CD14-positive monocyte (primary cell): Measurements from ENCODE around the gene MCF2L. TPM values are rescaled to one million over a fixed set of nuclear protein-coding genes. Genes with fewer than 3 reads are reported as not detected.

Experiments
- DNase-seq, 3 donors: peaks; one replicate each; pipeline ENCODE4 v3.0.0-alpha.2; 2011 to 2022
- H2AFZ ChIP-seq: 2 replicates; pipeline ENCODE4 v1.6.0; 2012; ENCODE audit warnings: mild to moderate bottlenecking, low read depth, low read length, inconsistent platforms; ENCODE audit not compliant: insufficient read depth, poor library complexity, severe bottlenecking
- H3K27ac ChIP-seq, 2 donors: 1 replicate in 1 of 2; 2 replicates in 1 of 2; pipeline ENCODE4 v1.5.1; 2012 to 2013; ENCODE audit warnings: low read length in 2 of 2, control low read depth in 1 of 2, inconsistent platforms in 1 of 2, low read depth in 1 of 2, mild to moderate bottlenecking in 1 of 2
- H3K27me3 ChIP-seq, 2 donors: one replicate each; pipeline versions ENCODE4 v1.6.0 to v1.6.1; 2011 to 2013; ENCODE audit warnings: low read length in 2 of 2; ENCODE audit not compliant: control insufficient read depth in 2 of 2, insufficient read depth in 2 of 2
- H3K36me3 ChIP-seq, 2 donors: replicated peaks in 1 of 2; 1 replicate in 1 of 2; 2 replicates in 1 of 2; pipeline versions ENCODE4 v1.5.1 to v1.6.1; 2012 to 2013; ENCODE audit warnings: low read length in 2 of 2, control low read depth in 1 of 2, inconsistent platforms in 1 of 2, mild to moderate bottlenecking in 1 of 2; ENCODE audit not compliant: insufficient read depth in 2 of 2, control insufficient read depth in 1 of 2
- H3K4me1 ChIP-seq, 2 donors: 1 replicate in 1 of 2; 2 replicates in 1 of 2; pipeline versions ENCODE4 v1.5.1 to v1.6.1; 2012 to 2013; ENCODE audit warnings: low read length in 2 of 2, control low read depth in 1 of 2, inconsistent platforms in 1 of 2, mild to moderate bottlenecking in 1 of 2, moderate library complexity in 1 of 2; ENCODE audit not compliant: insufficient read depth in 2 of 2, control insufficient read depth in 1 of 2
- H3K4me2 ChIP-seq: replicated peaks from 2 replicates; pipeline ENCODE3; 2012; ENCODE audit warnings: low read length, moderate library complexity, mild to moderate bottlenecking; ENCODE audit not compliant: poor library complexity, severe bottlenecking; ENCODE audit errors: extremely low read depth
- H3K4me3 ChIP-seq, 3 experiments: fragments of 200-600 bp in 1 of 3; sonication (generic) in 1 of 3; replicated peaks in 1 of 3; 1 replicate in 2 of 3; 2 replicates in 1 of 3; pipeline ENCODE4 v1.5.1; 2011 to 2013; ENCODE audit warnings: low read length in 3 of 3, mild to moderate bottlenecking in 3 of 3, control low read depth in 2 of 3, low read depth in 2 of 3, inconsistent platforms in 1 of 3, moderate library complexity in 1 of 3
- H3K79me2 ChIP-seq: 2 replicates; pipeline ENCODE4 v1.6.0; 2012; ENCODE audit warnings: mild to moderate bottlenecking, control low read depth, inconsistent platforms, low read length, moderate library complexity; ENCODE audit not compliant: insufficient read depth
- H3K9ac ChIP-seq: 2 replicates; pipeline ENCODE4 v1.6.0; 2017; ENCODE audit warnings: low read length, mild to moderate bottlenecking; ENCODE audit not compliant: insufficient read depth, poor library complexity, severe bottlenecking
- H3K9me3 ChIP-seq, 2 donors: replicated peaks in 1 of 2; 1 replicate in 1 of 2; 2 replicates in 1 of 2; pipeline versions ENCODE4 v1.5.1 to v1.6.1; 2012 to 2013; ENCODE audit warnings: low read length in 2 of 2, control low read depth in 1 of 2; ENCODE audit not compliant: control insufficient read depth in 1 of 2, insufficient read depth in 1 of 2
- H4K20me1 ChIP-seq: 2 replicates; pipeline ENCODE4 v1.6.0; 2012; ENCODE audit warnings: mild to moderate bottlenecking, low read length, control low read depth, moderate library complexity; ENCODE audit not compliant: insufficient read depth
- H3K27ac Mint-ChIP-seq, 7 donors: one replicate each; pipeline ENCODE4 v1.8.0; 2020; ENCODE audit warnings: mild to moderate bottlenecking in 7 of 7, mixed read lengths in 7 of 7, moderate library complexity in 6 of 7, inconsistent platforms in 2 of 7
- H3K27me3 Mint-ChIP-seq, 3 donors: one replicate each; pipeline ENCODE4 v1.8.0; 2021 to 2022; ENCODE audit warnings: low read depth in 3 of 3, mild to moderate bottlenecking in 3 of 3, mixed read lengths in 3 of 3, moderate library complexity in 3 of 3, inconsistent platforms in 1 of 3
- H3K36me3 Mint-ChIP-seq, 2 donors: one replicate each; pipeline ENCODE4 v1.8.0; 2020; ENCODE audit warnings: mixed read lengths in 2 of 2, inconsistent platforms in 1 of 2, mild to moderate bottlenecking in 1 of 2
- H3K4me1 Mint-ChIP-seq: one replicate; pipeline ENCODE4 v1.8.0; 2020; ENCODE audit warnings: mild to moderate bottlenecking, mixed read lengths
- H3K4me3 Mint-ChIP-seq, 2 donors: one replicate each; pipeline ENCODE4 v1.8.0; 2020; ENCODE audit warnings: mild to moderate bottlenecking in 2 of 2, mixed read lengths in 2 of 2, moderate library complexity in 1 of 2
- H3K9me3 Mint-ChIP-seq, 7 donors: one replicate each; pipeline ENCODE4 v1.8.0; 2020 to 2022; ENCODE audit warnings: mixed read lengths in 7 of 7, mild to moderate bottlenecking in 6 of 7, moderate library complexity in 6 of 7, inconsistent platforms in 2 of 7
- CTCF ChIP-seq: fragments of 200-600 bp; IDR thresholded peaks from one replicate; pipeline ENCODE4 v1.8.0; 2022; ENCODE audit warnings: antibody characterized with exemption, mild to moderate bottlenecking
- WGBS: methylation state at CpG from one replicate; pipeline ENCODE4 v1.1.5; 2013; ENCODE audit warnings: missing lambda C conversion rate; ENCODE audit not compliant: insufficient coverage; 5-methylcytosine and 5-hydroxymethylcytosine counted together
- intact Hi-C, 2 donors: fragments of 100-400 bp; cut with micrococcal nuclease; formaldehyde crosslinking; loops; one replicate each; pipeline versions ENCODE4 v1.15.0 to v1.15.1; 2023
- polyA plus RNA-seq, 3 donors: library from polyadenylated mRNA; depleted of rRNA in 1 of 3; unstranded in 2 of 3; stranded (reverse) in 1 of 3; fragments of 300-500 nt in 2 of 3; fragments of >200 nt in 1 of 3; fragmentation: Illumina TruSeq in 2 of 3; gene quantifications; 1 replicate in 2 of 3; 2 replicates in 1 of 3; pipeline ENCODE4 v1.2.3, GENCODE V29; 2012 to 2021

The MCF2L gene
- polyA plus RNA-seq, 3 donors = not detected

GRCh38 chr13:113021811-113022210 lies 52.8 kb downstream of the MCF2L start:
- Histone ChIP-seq H3K4me3 (no peak overlapping the region), H3K4me1 (no peaks in the 10 kb centered on the region), H4K20me1 (no peaks in the 10 kb centered on the region), H3K27me3 (no peaks in the 10 kb centered on the region), H2AFZ (no peak overlapping the region), H3K27ac (no peak overlapping the region), H3K9ac (no peak overlapping the region), H3K4me2 (no peak overlapping the region), H3K79me2 (no peaks in the 10 kb centered on the region), H3K36me3 (no peaks in the 10 kb centered on the region), H3K9me3 (peaks cover 0 to 6% of the 10 kb centered on the region in 2 donors)
- H3K36me3 Mint-ChIP-seq = no peaks in the 10 kb centered on the region
- no peak overlapping the region for H3K4me3 Mint-ChIP-seq
- H3K9me3 Mint-ChIP-seq = peaks cover 0 to 20% (median 5%) of the 10 kb centered on the region in 7 donors
- TF ChIP-seq CTCF = no peak
- no peaks in the 10 kb centered on the region for H3K4me1 Mint-ChIP-seq
- intact Hi-C loops = no loop called here
- 83% methylated on average over 2 of the region's 7 CpGs for WGBS
- no peak for DNase-seq
- H3K27ac Mint-ChIP-seq = no peak overlapping the region
- H3K27me3 Mint-ChIP-seq = peaks cover 0 to 9% (median 7%) of the 10 kb centered on the region in 3 donors

- no peak overlapping the region for H3K4me2 ChIP-seq
Measured at GRCh38 chr13:113022391-113022744, 53.4 kb downstream of the MCF2L start.

More at GRCh38 chr13:113022391-113022744, 53.4 kb downstream of the MCF2L start:
- H3K4me1 Mint-ChIP-seq = no peaks in the 10 kb centered on the region
- Histone ChIP-seq H3K27me3 (no peaks in the 10 kb centered on the region), H3K79me2 (no peaks in the 10 kb centered on the region), H3K4me1 (no peaks in the 10 kb centered on the region), H3K9ac (no peak overlapping the region), H2AFZ (no peak overlapping the region), H3K27ac (no peak overlapping the region), H3K36me3 (no peaks in the 10 kb centered on the region), H3K4me3 (no peak overlapping the region), H4K20me1 (no peaks in the 10 kb centered on the region), H3K9me3 (peaks cover 0 to 6% of the 10 kb centered on the region in 2 donors)
- no peak for TF ChIP-seq CTCF
- peaks cover 0 to 19% (median 5%) of the 10 kb centered on the region in 7 donors for H3K9me3 Mint-ChIP-seq
- H3K36me3 Mint-ChIP-seq = no peaks in the 10 kb centered on the region
- intact Hi-C loops = no loop called here
- H3K27me3 Mint-ChIP-seq = peaks cover 0 to 9% (median 7%) of the 10 kb centered on the region in 3 donors
- no peak overlapping the region for H3K4me3 Mint-ChIP-seq
- WGBS = 94% methylated on average over 22 of the region's 23 CpGs
- no peak overlapping the region for H3K27ac Mint-ChIP-seq
- no peak for DNase-seq
